Measurements from ENCODE around the gene STIP1. TPM values are rescaled to one million over a fixed set of nuclear protein-coding genes. Genes with fewer than 3 reads are reported as not detected.
A peak's percentile ranks its signal among the peaks of the same experiment; 100 is the strongest.

The STIP1 gene
- polyA plus RNA-seq, 1 donor from 2014 or later = 102 TPM

GRCh38 chr11:64249038-64249437 lies 63.1 kb downstream of the STIP1 start:
- Mint-ChIP-seq H3K4me1 (peaks cover 0 to 11% (median 10%) of the 10 kb centered on the region in 3 donors), H3K36me3 (no peaks in the 10 kb centered on the region), H3K9me3 (no peaks in the 10 kb centered on the region), H3K27me3 (no peaks in the 10 kb centered on the region), H3K4me3 (peak overlapping the region in 1 of 4 donors; percentile 91), H3K27ac (peak overlapping the region in 1 of 3 donors; percentile 59)

DNA sequence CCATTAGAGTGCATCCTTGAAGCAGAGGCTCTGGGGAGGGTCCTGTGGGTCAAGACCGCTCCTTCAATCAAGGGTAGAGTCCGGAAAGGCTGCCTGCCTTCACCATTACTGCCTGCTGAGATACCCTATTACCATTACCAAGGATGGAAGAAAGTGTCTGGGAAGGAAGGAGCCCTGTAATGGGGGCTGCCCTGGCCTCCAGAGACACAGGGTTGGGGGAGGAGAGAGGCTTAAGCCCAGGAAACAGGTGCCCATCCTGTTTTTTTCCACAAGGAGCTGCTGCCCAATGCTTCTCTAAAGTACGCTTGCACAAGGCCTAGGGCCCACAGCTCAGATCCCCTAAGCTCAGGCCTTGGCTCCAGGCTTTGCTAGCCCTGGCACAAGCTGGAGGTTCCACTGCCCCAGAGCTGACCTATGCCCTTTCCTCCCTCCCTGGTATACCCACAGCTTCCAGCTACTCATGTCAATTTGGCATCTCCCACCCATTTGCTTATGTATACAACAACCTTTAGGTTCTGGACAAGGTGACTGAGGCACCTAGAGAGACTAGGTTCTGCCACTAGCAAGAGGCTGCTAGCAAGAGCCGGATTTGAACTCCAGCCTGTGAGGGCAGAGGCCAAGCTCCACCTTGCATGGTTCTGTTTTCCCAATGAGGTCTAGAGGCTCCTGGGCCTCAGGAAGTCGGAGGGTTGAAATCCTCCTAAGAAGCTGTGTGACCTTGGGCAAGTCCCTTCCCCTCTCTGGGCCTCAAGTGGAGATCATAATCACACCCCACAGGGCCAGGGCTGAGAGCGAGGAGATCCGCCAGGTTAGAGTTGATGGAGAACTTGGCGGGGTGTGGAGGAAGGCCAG lies 63.8 kb downstream of the STIP1 start:
- Mint-ChIP-seq H3K4me3 (peak overlapping the region; percentile 26 to 91 (median 70)), H3K4me1 (peaks cover 0 to 11% (median 10%) of the 10 kb centered on the region in 3 donors), H3K27ac (peak overlapping the region in 2 of 3 donors; percentile 59 to 73), H3K9me3 (no peaks in the 10 kb centered on the region), H3K36me3 (no peaks in the 10 kb centered on the region), H3K27me3 (no peaks in the 10 kb centered on the region)

DNA sequence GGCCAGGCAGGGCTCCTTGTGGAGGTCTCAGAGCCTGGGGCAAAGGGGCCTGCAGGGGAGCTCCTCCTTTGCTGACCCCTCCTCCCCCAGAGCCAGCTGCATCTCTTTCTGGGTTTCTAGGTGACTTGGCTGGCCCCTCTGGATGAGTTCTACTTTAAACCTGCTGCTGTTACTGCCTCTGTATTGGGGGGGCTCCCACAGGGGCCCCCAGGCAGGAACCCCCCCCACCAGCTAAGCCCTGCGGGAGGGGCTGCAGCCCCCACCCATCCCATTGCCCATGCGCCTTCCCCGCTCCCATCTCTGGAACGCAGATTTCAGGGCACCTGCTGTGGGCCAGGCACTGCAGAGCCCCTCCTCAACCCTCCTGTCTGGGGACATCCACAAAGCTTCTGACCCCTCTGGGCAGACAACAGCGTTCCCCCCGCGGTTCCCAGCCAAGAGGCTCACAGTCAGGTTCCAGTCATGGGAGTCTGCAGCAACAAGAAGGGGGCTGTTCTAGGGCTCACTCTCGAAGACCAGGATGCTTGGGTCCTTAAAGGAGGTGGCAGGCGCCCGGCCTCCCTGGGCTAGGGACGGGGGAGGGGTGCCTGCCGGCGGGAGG lies 64.5 kb downstream of the STIP1 start:
- Mint-ChIP-seq H3K27me3 (no peaks in the 10 kb centered on the region), H3K4me1 (peaks cover 0 to 11% (median 10%) of the 10 kb centered on the region in 3 donors), H3K27ac (peak overlapping the region in 2 of 3 donors; percentile 59 to 73), H3K4me3 (peak overlapping the region in 3 of 4 donors; percentile 91 to 92 (median 91)), H3K36me3 (no peaks in the 10 kb centered on the region), H3K9me3 (no peaks in the 10 kb centered on the region)

- H3K4me3 Mint-ChIP-seq = peak within 1 kb of the TSS; percentile 81 to 94 (median 88)
- no peaks in the 10 kb centered on the region for H3K9me3 Mint-ChIP-seq
- peak within 1 kb of the TSS; percentile 50 to 86 (median 59) for H3K27ac Mint-ChIP-seq
- no peaks in the 10 kb centered on the region for H3K27me3 Mint-ChIP-seq
- peaks cover 0 to 8% (median 8%) of the 10 kb centered on the region in 3 donors for H3K4me1 Mint-ChIP-seq
- no peaks in the 10 kb centered on the region for H3K36me3 Mint-ChIP-seq
Measured at GRCh38 chr11:64251016-64251752, 65.2 kb downstream of the STIP1 start, which contains the start of gene PLCB3. Gene PLCB3, plus strand, starts transcription at chr11:64251530. Its CDS starts 120 bp downstream, at chr11:64251650.

DNA sequence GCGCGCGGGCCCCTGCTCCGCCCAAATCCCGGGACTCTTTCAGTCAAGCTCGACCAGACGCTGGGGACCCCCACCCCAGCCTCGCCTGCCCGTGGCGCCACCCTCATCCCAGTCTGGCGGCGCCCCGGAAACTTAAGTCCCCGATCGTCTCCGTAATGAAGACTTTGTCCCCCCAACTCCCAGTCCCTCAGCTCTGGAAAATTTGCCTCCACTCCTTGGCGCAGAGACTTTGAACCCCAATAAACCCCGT lies 65.7 kb downstream of the STIP1 start:
- Mint-ChIP-seq H3K36me3 (no peaks in the 10 kb centered on the region), H3K27me3 (no peaks in the 10 kb centered on the region)

DNA sequence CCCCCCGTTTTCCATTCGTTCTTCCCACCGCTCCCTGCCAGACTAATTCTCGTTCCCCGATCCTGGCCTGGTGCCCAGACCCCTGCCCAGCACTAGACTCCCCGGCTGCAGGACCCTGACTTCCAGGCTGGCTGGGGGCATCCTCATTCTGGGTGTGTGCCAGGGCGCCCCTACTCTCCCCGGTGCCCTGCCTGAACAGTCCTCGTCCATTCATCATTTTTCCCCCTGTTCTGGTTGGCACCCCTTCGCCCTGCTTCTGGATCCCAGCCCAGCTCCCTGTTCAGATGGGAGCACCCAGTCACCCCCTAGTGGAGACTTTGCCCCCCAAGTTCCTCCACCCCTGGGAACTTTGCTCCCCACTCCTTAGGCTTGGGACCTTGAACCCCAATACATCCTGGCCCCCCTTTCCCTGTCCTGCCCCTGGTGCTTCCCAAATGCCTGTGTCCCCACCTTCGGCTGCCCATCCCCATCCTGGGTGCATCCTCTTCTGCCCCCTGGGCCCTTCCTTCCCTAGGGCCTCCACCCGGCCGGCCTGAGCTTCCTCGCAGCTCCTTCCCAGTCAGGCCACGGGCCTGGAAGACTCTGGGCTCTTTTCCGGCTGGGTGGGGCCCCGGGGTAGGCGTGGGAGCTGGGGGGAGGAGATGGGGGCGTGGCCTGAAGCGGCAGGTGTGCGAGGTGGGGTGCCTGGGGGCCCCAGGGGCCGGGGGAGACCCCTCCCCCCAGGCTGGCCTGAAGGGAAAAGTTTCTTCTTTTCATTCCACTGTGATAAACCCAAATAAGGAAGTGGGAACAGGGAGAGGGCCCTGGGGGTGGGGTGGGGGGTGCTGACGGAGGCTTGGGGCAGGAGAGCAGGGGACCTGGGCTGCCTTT lies 66.3 kb downstream of the STIP1 start:
- H3K27me3 Mint-ChIP-seq = no peaks in the 10 kb centered on the region
- peak overlapping the region in 1 of 3 donors; percentile 34 for H3K27ac Mint-ChIP-seq
- peaks cover 0 to 8% (median 8%) of the 10 kb centered on the region in 3 donors for H3K4me1 Mint-ChIP-seq
- H3K36me3 Mint-ChIP-seq = no peaks in the 10 kb centered on the region
- H3K4me3 Mint-ChIP-seq = peak overlapping the region; percentile 70 to 94 (median 86)
- H3K9me3 Mint-ChIP-seq = no peaks in the 10 kb centered on the region

More for the DNA sequence above, 65.7 kb downstream of the STIP1 start:
- Mint-ChIP-seq H3K9me3 (no peaks in the 10 kb centered on the region), H3K4me1 (peaks cover 0 to 8% (median 8%) of the 10 kb centered on the region in 3 donors), H3K4me3 (peak overlapping the region; percentile 70 to 94 (median 86)), H3K27ac (peak overlapping the region in 1 of 3 donors; percentile 34)

- H3K9me3 Mint-ChIP-seq = no peaks in the 10 kb centered on the region
- no peaks in the 10 kb centered on the region for H3K27me3 Mint-ChIP-seq
Measured at GRCh38 chr11:64253043-64253442, 67.1 kb downstream of the STIP1 start.

DNA sequence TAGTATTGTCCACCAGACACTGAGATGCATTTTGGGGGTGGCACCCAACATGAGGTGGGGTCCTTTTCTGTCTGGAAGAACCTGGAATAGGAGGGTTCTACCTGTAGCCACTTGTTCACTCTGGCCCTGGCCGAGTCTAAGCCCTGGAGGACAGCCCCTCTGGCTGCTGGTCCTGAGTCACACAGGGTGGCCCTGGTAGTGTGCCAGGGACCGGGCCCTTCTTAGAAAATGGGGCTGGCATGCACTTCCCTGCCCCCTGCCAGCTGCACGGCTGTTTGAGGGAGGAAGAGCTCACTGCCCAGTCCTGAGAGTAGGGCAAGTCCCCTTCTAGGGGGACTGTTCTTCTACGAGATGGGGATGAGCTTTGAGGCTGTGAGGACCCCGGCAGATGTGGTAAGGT lies 67.5 kb downstream of the STIP1 start:
- Mint-ChIP-seq H3K4me1 (peaks cover 0 to 8% (median 5%) of the 10 kb centered on the region in 3 donors), H3K27ac (no peak overlapping the region), H3K9me3 (no peaks in the 10 kb centered on the region), H3K36me3 (no peaks in the 10 kb centered on the region), H3K27me3 (no peaks in the 10 kb centered on the region), H3K4me3 (peak overlapping the region in 1 of 4 donors; percentile 59)

More at GRCh38 chr11:64253043-64253442, 67.1 kb downstream of the STIP1 start:
- Mint-ChIP-seq H3K36me3 (no peaks in the 10 kb centered on the region), H3K27ac (no peak overlapping the region), H3K4me3 (peak overlapping the region in 3 of 4 donors; percentile 21 to 59 (median 28)), H3K4me1 (peaks cover 0 to 8% (median 5%) of the 10 kb centered on the region in 3 donors)

Other genes with a start within 250 kb of the STIP1 start
- gene NAA40, start 247.2 kb upstream of the STIP1 start, polyA plus RNA-seq = 13.9 TPM
- 298 TPM for gene COX8A, start 211.6 kb upstream of the STIP1 start, polyA plus RNA-seq
- gene OTUB1, start 199.7 kb upstream of the STIP1 start, polyA plus RNA-seq = 117 TPM
- gene FLRT1, start 150.2 kb upstream of the STIP1 start, polyA plus RNA-seq = not detected
- 9.7 TPM for gene MACROD1, start 20.1 kb upstream of the STIP1 start, polyA plus RNA-seq
- 149 TPM for gene FERMT3, start 20.6 kb downstream of the STIP1 start, polyA plus RNA-seq
- gene TRPT1, start 40.0 kb downstream of the STIP1 start, polyA plus RNA-seq = 75.0 TPM
- gene NUDT22, start 40.1 kb downstream of the STIP1 start, polyA plus RNA-seq = 56.6 TPM
- gene DNAJC4, start 44.4 kb downstream of the STIP1 start, polyA plus RNA-seq = 49.3 TPM
- 34.8 TPM for gene VEGFB, start 48.4 kb downstream of the STIP1 start, polyA plus RNA-seq
- gene FKBP2, start 54.9 kb downstream of the STIP1 start, polyA plus RNA-seq = 101 TPM
- gene PPP1R14B, start 60.8 kb downstream of the STIP1 start, polyA plus RNA-seq = 48.1 TPM
- gene PLCB3, start 65.4 kb downstream of the STIP1 start, polyA plus RNA-seq = 0.33 TPM
- gene BAD, start 98.5 kb downstream of the STIP1 start, polyA plus RNA-seq = 53.2 TPM
- gene GPR137, start 99.7 kb downstream of the STIP1 start, polyA plus RNA-seq = 19.7 TPM
- gene KCNK4, start 105.1 kb downstream of the STIP1 start, polyA plus RNA-seq = not detected
- not detected for gene CATSPERZ, start 114.2 kb downstream of the STIP1 start, polyA plus RNA-seq
- 11.2 TPM for gene ESRRA, start 119.4 kb downstream of the STIP1 start, polyA plus RNA-seq
- gene TRMT112, start 131.4 kb downstream of the STIP1 start, polyA plus RNA-seq = 560 TPM
- gene PRDX5, start 131.9 kb downstream of the STIP1 start, polyA plus RNA-seq = 185 TPM
- 33.0 TPM for gene CCDC88B, start 154.0 kb downstream of the STIP1 start, polyA plus RNA-seq
- 12.2 TPM for gene RPS6KA4, start 173.0 kb downstream of the STIP1 start, polyA plus RNA-seq

Measured in IgD-negative memory B cell (primary cell).